Measurements from ENCODE around the gene CLSTN2.
A peak's percentile ranks its signal among the peaks of the same experiment; 100 is the strongest.

The CLSTN2 gene

DNA sequence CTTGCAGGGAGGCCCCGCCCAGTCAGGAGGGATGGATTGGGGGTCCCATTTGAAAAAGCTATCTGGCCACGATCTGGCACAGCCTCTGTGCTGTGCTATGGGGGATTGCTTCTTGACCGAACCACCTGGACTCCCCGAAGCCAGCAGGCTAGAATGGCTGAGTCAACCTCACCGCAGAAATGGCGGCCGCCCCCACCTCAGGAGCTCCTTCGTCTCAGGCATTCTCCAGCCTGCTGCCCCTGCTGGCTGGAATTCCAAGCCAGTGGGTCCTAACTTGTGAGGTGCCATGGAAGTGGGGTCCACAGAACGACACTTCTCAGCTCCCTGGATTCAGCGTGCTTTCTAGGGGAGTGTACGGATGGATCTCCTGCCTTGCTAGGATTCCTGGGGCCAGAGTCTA is 562.3 kb downstream of the CLSTN2 start:
- TF ChIP-seq, protein P1, sequence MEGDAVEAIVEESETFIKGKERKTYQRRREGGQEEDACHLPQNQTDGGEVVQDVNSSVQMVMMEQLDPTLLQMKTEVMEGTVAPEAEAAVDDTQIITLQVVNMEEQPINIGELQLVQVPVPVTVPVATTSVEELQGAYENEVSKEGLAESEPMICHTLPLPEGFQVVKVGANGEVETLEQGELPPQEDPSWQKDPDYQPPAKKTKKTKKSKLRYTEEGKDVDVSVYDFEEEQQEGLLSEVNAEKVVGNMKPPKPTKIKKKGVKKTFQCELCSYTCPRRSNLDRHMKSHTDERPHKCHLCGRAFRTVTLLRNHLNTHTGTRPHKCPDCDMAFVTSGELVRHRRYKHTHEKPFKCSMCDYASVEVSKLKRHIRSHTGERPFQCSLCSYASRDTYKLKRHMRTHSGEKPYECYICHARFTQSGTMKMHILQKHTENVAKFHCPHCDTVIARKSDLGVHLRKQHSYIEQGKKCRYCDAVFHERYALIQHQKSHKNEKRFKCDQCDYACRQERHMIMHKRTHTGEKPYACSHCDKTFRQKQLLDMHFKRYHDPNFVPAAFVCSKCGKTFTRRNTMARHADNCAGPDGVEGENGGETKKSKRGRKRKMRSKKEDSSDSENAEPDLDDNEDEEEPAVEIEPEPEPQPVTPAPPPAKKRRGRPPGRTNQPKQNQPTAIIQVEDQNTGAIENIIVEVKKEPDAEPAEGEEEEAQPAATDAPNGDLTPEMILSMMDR (IDR thresholded peaks at IDR 0.05; ENCODE audit: control insufficient read depth, insufficient read depth, low read depth, low read length, missing control alignments) = no peak
- DNase-seq (ENCODE audit: low read depth) = no peak

DNA sequence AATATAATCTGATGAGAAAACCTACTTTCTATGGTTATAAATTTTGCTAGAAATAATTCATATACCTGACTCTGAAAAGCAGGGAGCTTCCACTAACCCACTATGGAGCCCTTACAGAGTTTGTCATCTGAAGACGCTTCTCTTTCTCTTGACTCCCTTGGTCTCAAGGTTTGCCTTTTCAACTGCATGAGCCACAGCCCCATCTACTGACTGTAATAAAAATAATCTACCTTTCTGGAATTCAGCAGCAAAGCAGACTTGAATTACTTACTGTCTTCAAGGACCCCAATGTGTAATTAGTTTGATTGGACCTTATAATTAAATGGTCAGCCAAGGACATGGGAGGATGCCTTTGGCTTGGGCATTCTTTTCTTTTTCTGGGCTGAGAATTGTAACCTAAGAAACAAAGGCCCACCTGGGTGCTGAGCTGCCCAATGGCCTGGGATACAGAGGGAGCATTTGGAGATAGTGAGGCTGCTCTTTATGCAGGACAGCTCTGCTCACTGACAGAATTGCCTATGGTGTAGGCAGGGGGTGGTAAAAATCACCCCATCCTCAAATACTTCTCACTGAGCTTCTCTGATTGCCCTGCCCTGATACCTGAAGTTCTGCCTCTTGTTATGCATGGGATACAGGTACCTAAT is 564.3 kb downstream of the CLSTN2 start:
- TF ChIP-seq, protein P1 (IDR thresholded peaks at IDR 0.05; ENCODE audit: control insufficient read depth, insufficient read depth, low read depth, low read length, missing control alignments) = no peak
- DNase-seq (ENCODE audit: low read depth) = no peak

More for the DNA sequence above, 562.3 kb downstream of the CLSTN2 start:
- no peak overlapping the region for H3K4me3 ChIP-seq (ENCODE audit: control insufficient read depth, low read depth, low read length)

DNA sequence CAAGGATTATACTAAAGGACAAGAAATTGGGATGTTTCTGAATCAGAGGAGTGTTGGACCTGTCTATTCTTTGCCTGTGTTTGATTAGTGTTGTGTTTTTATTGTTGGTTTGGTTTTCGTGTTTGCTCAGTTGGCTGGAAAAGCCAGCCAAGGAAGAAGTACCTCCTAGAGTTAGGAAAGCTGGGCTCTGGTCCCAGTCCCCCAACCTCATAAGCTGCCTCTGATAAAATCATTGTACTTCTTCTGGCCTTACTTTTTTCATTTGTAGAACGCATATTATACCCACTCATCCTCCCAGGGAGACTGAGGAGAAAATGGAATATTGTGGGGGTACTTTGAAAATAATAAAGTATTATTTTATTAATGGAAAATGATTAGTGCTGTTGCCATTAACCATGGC is 565.5 kb downstream of the CLSTN2 start:
- TF ChIP-seq, protein P1 (IDR thresholded peaks at IDR 0.05; ENCODE audit: control insufficient read depth, insufficient read depth, low read depth, low read length, missing control alignments) = no peak
- no peak overlapping the region for H3K4me3 ChIP-seq (ENCODE audit: control insufficient read depth, low read depth, low read length)
- no peak for DNase-seq (ENCODE audit: low read depth)

More for the DNA sequence above, 564.3 kb downstream of the CLSTN2 start:
- H3K4me3 ChIP-seq (ENCODE audit: control insufficient read depth, low read depth, low read length) = no peak overlapping the region

DNA sequence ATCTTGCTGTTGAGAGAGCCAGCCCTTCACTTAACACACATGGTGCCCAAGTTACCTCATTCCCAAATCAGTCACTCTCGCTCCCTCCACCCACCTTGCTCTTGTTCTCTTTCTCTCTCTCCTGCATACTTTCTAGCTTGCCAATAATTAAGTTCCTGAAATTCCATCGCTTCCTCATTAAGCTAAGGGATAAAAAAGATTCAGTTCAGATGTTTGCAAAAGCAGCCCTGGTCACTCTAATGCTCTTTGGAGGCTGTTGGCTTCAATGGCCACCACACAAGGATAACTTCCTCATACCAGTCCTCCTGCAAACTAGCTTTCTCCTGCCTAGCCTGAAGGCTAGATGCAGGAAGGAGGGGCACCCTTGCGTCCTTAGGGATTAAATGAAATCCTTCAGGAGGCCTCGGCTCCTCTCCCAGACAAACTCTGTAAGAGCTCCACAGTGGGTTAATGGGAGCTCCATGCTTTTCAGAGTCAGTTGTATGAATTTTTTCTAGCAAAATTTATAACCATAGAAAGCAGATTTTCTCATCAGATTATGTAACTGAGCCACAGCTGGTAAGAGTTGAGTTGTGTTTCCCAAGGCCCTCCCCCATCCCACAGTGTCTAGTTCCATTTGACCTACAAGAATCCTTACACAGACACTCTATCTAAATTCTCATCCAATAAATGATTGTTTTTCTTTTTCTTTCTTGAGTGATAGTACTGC is 566.2 kb downstream of the CLSTN2 start:
- DNase-seq (ENCODE audit: low read depth) = peak; percentile 5

DNA sequence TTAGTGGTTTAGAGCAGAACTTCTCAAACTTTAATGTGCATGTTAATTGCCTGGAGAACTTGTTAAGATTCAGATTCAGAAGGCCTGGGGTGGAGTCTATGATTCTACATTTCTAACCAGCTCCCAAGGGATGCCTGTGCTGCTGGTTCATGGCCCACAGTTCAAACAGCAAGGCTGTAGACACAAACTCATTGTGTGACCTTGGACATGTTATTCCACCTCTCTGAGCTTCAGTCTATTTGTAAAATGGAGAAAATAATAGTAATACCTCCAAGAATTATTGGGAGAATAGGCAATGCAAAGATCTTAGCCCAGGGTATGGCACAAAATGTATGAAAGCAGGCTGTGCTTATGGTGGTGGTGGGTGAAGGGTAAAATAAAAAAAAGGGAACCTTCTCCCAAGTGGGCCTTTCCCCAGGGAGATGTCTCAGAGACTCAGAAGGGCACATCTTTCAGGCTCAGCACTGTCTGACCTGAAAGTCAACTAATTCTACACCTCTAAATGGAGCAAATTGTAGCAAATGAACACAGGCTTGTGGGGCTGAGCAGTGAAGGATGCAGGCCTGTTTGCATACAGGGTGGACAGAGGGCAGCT is 566.9 kb downstream of the CLSTN2 start:
- H3K4me3 ChIP-seq (ENCODE audit: control insufficient read depth, low read depth, low read length) = no peak overlapping the region
- DNase-seq (ENCODE audit: low read depth) = no peak
- TF ChIP-seq, protein P1 (IDR thresholded peaks at IDR 0.05; ENCODE audit: control insufficient read depth, insufficient read depth, low read depth, low read length, missing control alignments) = no peak

More for the DNA sequence above, 566.2 kb downstream of the CLSTN2 start:
- TF ChIP-seq, protein P1 (IDR thresholded peaks at IDR 0.05; ENCODE audit: control insufficient read depth, insufficient read depth, low read depth, low read length, missing control alignments) = no peak
- H3K4me3 ChIP-seq (ENCODE audit: control insufficient read depth, low read depth, low read length) = no peak overlapping the region

DNA sequence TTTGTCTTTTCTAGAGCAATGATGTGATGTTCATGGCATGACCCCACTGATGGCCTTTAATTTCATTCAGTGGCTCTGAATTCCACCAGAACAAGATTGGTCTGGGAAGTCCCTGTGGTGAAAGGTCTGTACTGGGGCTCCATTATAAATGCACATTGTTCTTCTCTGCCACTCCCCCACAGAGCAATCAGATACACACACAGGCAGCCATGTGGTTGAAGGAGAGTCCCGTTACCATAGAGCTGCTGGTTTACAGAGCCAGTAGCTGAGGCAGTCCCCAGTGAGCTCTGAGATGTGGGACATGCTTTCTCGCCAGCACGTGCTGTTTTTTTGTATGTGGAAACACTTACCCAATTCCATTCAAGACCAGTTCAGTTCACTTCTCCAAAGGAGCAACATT is 570.2 kb downstream of the CLSTN2 start:
- DNase-seq (ENCODE audit: low read depth) = no peak
- TF ChIP-seq, protein P1 (IDR thresholded peaks at IDR 0.05; ENCODE audit: control insufficient read depth, insufficient read depth, low read depth, low read length, missing control alignments) = no peak
- no peak overlapping the region for H3K4me3 ChIP-seq (ENCODE audit: control insufficient read depth, low read depth, low read length)

All from AG09309 (cell line).